Right lobe of liver (tissue), 4 donors: Measurements from ENCODE around the gene XCL2.

Experiments used
- CTCF ChIP-seq, 4 donors: fragments of 200-600 bp in 3 of 4; fragments of 450-650 bp in 1 of 4; IDR thresholded peaks; one replicate each; pipeline versions ENCODE4 v1.5.1 to v1.8.0; 2016 to 2022; ENCODE audit warnings: antibody characterized with exemption in 4 of 4, mild to moderate bottlenecking in 2 of 4
- POLR2A ChIP-seq: fragments of 450-650 bp; IDR thresholded peaks from one replicate; pipeline ENCODE4 v1.6.1; 2017; ENCODE audit warnings: antibody characterized with exemption, mild to moderate bottlenecking
- donor health status: DM: no; HTN: no; CAD: no.
- donor health status: DM: no; HTN: no; CAD: no.
- donor health status: DM: no; HTN: yes; CAD: no.

GRCh38 chr1:168513656-168514404 lies 30.0 kb downstream of the XCL2 start:
- TF ChIP-seq POLR2A = no peak
- TF ChIP-seq CTCF (IDR thresholded peaks at IDR 0.05) = no peak
